Mucosa of gallbladder (tissue), 1 donor: ENCODE measurements around the gene GLUD1. TPM values are rescaled to one million over a fixed set of nuclear protein-coding genes. Genes with fewer than 3 reads are reported as not detected.

Experiments
- total RNA-seq: library from RNA; stranded (reverse); gene quantifications from one replicate; pipeline ENCODE4 v1.2.1, GENCODE V29; 2021
- donor health status: DM: no; HTN: no; CAD: no.

The GLUD1 gene
- total RNA-seq, 1 donor from 2014 or later, result 126 TPM

Other genes starting within 250 kb of the GLUD1 start
- gene MMRN2, start 137.2 kb downstream of the GLUD1 start, total RNA-seq, result 17.4 TPM
- 15.8 TPM for gene SNCG, start 136.2 kb downstream of the GLUD1 start, total RNA-seq
- gene ADIRF, start 126.4 kb downstream of the GLUD1 start, total RNA-seq, result 25.4 TPM
- not detected for gene FAM25A, start 74.5 kb downstream of the GLUD1 start, total RNA-seq
- gene SHLD2, start 363 bp upstream of the GLUD1 start, total RNA-seq, result 18.4 TPM
- 0.58 TPM for gene NUTM2A, start 130.6 kb upstream of the GLUD1 start, total RNA-seq